ENCODE results near the gene GJA1. TPM values are rescaled to one million over a fixed set of nuclear protein-coding genes. Genes with fewer than 3 reads are reported as not detected.

The GJA1 gene
- total and polyA plus RNA-seq, 2 of the 8 experiments (the other 6 are each of a cell fraction or from before 2014, with no cell fraction given), result 468 to 795 TPM

DNA sequence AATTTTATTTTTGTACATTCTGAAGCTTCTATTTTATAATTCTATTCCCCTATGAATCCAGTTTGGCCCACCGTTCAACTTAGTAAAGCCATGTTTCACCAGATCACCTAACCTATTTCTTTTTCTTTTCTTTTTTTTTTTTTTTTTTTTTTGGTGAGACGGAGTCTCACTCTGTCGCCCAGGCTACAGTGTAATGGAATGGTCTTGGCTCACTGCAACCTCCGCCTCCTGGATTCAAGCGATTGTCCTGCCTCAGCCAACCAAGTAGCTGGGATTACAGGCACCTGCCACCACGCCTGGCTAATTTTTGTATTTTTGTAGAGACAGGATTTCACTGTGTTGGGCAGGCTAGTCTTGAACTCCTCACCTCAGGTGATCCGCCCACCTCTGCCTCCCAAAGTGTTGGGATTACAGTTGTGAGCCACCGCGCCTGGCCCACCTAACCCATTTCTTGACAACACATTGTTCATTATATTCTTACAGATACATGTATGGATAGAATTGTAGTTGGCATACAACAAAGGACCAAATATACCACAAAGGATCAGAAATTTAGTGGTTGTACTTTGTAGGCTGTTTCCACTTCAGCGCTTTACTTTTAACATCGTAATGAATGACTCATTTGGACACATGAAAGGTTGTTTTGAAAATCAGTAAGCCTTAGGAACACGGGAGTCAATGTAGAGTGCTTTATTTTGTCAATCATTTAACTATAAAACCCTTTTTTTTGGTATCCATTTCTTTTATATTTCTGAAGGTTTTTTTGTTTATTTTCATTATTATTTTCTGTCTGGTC, 63.2 kb downstream of the GJA1 start (continued):
- TF ChIP-seq, protein P1, sequence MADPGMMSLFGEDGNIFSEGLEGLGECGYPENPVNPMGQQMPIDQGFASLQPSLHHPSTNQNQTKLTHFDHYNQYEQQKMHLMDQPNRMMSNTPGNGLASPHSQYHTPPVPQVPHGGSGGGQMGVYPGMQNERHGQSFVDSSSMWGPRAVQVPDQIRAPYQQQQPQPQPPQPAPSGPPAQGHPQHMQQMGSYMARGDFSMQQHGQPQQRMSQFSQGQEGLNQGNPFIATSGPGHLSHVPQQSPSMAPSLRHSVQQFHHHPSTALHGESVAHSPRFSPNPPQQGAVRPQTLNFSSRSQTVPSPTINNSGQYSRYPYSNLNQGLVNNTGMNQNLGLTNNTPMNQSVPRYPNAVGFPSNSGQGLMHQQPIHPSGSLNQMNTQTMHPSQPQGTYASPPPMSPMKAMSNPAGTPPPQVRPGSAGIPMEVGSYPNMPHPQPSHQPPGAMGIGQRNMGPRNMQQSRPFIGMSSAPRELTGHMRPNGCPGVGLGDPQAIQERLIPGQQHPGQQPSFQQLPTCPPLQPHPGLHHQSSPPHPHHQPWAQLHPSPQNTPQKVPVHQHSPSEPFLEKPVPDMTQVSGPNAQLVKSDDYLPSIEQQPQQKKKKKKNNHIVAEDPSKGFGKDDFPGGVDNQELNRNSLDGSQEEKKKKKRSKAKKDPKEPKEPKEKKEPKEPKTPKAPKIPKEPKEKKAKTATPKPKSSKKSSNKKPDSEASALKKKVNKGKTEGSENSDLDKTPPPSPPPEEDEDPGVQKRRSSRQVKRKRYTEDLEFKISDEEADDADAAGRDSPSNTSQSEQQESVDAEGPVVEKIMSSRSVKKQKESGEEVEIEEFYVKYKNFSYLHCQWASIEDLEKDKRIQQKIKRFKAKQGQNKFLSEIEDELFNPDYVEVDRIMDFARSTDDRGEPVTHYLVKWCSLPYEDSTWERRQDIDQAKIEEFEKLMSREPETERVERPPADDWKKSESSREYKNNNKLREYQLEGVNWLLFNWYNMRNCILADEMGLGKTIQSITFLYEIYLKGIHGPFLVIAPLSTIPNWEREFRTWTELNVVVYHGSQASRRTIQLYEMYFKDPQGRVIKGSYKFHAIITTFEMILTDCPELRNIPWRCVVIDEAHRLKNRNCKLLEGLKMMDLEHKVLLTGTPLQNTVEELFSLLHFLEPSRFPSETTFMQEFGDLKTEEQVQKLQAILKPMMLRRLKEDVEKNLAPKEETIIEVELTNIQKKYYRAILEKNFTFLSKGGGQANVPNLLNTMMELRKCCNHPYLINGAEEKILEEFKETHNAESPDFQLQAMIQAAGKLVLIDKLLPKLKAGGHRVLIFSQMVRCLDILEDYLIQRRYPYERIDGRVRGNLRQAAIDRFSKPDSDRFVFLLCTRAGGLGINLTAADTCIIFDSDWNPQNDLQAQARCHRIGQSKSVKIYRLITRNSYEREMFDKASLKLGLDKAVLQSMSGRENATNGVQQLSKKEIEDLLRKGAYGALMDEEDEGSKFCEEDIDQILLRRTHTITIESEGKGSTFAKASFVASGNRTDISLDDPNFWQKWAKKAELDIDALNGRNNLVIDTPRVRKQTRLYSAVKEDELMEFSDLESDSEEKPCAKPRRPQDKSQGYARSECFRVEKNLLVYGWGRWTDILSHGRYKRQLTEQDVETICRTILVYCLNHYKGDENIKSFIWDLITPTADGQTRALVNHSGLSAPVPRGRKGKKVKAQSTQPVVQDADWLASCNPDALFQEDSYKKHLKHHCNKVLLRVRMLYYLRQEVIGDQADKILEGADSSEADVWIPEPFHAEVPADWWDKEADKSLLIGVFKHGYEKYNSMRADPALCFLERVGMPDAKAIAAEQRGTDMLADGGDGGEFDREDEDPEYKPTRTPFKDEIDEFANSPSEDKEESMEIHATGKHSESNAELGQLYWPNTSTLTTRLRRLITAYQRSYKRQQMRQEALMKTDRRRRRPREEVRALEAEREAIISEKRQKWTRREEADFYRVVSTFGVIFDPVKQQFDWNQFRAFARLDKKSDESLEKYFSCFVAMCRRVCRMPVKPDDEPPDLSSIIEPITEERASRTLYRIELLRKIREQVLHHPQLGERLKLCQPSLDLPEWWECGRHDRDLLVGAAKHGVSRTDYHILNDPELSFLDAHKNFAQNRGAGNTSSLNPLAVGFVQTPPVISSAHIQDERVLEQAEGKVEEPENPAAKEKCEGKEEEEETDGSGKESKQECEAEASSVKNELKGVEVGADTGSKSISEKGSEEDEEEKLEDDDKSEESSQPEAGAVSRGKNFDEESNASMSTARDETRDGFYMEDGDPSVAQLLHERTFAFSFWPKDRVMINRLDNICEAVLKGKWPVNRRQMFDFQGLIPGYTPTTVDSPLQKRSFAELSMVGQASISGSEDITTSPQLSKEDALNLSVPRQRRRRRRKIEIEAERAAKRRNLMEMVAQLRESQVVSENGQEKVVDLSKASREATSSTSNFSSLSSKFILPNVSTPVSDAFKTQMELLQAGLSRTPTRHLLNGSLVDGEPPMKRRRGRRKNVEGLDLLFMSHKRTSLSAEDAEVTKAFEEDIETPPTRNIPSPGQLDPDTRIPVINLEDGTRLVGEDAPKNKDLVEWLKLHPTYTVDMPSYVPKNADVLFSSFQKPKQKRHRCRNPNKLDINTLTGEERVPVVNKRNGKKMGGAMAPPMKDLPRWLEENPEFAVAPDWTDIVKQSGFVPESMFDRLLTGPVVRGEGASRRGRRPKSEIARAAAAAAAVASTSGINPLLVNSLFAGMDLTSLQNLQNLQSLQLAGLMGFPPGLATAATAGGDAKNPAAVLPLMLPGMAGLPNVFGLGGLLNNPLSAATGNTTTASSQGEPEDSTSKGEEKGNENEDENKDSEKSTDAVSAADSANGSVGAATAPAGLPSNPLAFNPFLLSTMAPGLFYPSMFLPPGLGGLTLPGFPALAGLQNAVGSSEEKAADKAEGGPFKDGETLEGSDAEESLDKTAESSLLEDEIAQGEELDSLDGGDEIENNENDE (IDR thresholded peaks at IDR 0.05; ENCODE audit: insufficient replicate concordance, low read length), result no peak
- no peak for TF ChIP-seq SP4 (IDR thresholded peaks at IDR 0.05; ENCODE audit: low read length)
- no peak for TF ChIP-seq BACH1 (IDR thresholded peaks at IDR 0.05; ENCODE audit: low read length)
- TF ChIP-seq HDAC6 (IDR thresholded peaks at IDR 0.05; ENCODE audit: low read depth, low read length), result no peak
- no peak for TF ChIP-seq TAF7 (optimal IDR thresholded peaks at IDR 0.05; ENCODE audit: borderline replicate concordance, low read depth, low read length)
- TF ChIP-seq NRF1 (IDR thresholded peaks at IDR 0.05; ENCODE audit: low read depth, low read length), result no peak
- no peak for TF ChIP-seq ASH2L (IDR thresholded peaks at IDR 0.05; ENCODE audit: low read length)
- TF ChIP-seq RXRA (IDR thresholded peaks at IDR 0.05; ENCODE audit: insufficient read depth, low read depth, low read length), result no peak
- TF ChIP-seq KDM5A (IDR thresholded peaks at IDR 0.05; ENCODE audit: low read length), result no peak
- TF ChIP-seq SRF (IDR thresholded peaks at IDR 0.05; ENCODE audit: low read depth, low read length), result no peak
- no peak for TF ChIP-seq JUND (IDR thresholded peaks at IDR 0.05; ENCODE audit: low read length)
- TF ChIP-seq CREB1 (IDR thresholded peaks at IDR 0.05), result no peak
